Measurements from ENCODE around the gene STPG2. TPM values are rescaled to one million over a fixed set of nuclear protein-coding genes. Genes with fewer than 3 reads are reported as not detected.

Gene STPG2
- total RNA-seq, 3 donors from 2014 or later = 0.48 to 3.8 (median 1.6) TPM

DNA sequence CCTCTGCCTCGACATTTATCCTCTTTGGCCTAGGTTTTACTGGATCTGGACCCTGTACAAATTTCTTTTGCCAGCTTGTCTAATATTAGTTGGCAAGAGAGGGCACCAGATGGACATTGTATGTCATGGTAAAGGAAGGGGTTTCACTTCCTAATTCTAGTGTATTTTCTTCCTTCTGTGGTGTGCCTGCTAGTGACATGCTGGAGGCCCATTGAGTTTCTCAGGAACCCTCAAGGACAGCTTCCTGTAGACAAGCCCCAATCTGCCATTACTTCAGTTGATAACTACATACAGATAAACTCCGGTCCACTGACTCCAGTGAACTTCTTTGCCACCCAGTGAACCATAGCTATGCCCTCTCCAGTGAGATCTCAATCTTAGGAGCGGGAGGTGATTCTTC, 116.9 kb downstream of the STPG2 start:
- intact Hi-C loops (cut with DNase I; ENCODE audit: low total_unique reads) = no loop called here
- no peak overlapping the region for H3K27ac ChIP-seq
- no peaks in the 10 kb centered on the region for H3K4me1 ChIP-seq
- peaks cover 3 to 16% of the 10 kb centered on the region in 2 donors for H3K9me3 ChIP-seq
- DNase-seq (ENCODE audit: low spot score in 2 of 2) = no peak
- TF ChIP-seq CTCF (IDR thresholded peaks at IDR 0.05) = no peak
- TF ChIP-seq POLR2A (IDR thresholded peaks at IDR 0.05) = no peak
- no peak for TF ChIP-seq POLR2AphosphoS5 (IDR thresholded peaks at IDR 0.05)
- H3K27me3 ChIP-seq = no peaks in the 10 kb centered on the region
- no peaks in the 10 kb centered on the region for H3K36me3 ChIP-seq
- no peak overlapping the region for H3K4me3 ChIP-seq

DNA sequence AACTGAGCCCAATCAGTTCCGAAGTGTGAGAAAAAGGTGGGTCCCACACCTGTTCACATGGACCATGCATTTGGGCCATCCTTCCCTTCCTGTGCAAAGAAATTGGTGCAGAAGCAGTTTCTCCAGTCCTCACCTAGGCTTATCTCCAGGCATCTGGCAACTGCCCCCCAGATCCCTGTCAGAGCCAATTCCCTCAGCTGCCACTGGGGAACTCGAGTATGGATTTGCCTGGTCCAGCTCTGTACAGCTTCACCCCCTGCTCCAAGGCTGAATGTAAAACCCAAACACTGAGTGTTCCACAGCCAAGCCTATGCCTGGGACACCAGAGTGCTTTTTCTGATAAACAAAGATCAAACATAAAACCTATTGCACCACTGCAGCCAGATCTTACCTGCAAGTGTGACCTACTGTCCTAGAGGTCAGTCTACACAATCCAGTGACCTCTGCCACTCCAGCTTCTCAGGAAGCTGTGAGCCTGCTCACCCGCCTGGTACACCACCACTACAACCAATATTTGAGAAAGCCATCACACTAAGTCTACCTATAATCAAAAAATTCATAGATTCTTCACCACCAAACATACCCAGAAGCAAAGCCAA, 136.4 kb downstream of the STPG2 start:
- Histone ChIP-seq H3K9me3 (peaks cover 0 to 28% of the 10 kb centered on the region in 2 donors), H3K36me3 (no peaks in the 10 kb centered on the region), H3K27me3 (no peaks in the 10 kb centered on the region), H3K4me3 (no peak overlapping the region), H3K4me1 (no peaks in the 10 kb centered on the region), H3K27ac (no peak overlapping the region)
- TF ChIP-seq POLR2A (IDR thresholded peaks at IDR 0.05) = no peak
- TF ChIP-seq CTCF (IDR thresholded peaks at IDR 0.05) = no peak
- no peak for TF ChIP-seq POLR2AphosphoS5 (IDR thresholded peaks at IDR 0.05)
- intact Hi-C loops (cut with DNase I; ENCODE audit: low total_unique reads) = no loop called here
- no peak for DNase-seq (ENCODE audit: low spot score in 2 of 2)

DNA sequence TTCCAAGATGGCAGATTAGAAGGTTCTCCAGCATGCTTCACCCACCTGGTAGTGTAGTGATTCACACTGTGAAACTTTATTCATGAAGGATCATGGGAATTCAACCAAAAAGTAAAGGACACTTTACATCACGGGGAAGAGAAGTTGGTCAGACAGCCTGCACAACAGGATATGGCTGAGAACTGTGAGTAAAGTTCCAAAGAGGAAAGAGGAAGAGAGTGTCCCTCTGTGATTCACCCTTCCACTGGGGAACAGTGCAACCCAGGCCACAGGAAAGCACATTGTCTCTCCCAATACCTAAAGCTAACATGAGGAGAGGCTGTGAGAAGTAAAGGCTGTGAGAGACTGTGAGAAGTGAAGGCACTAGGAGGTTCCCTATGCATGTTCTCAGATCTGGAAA, 137.2 kb downstream of the STPG2 start:
- Histone ChIP-seq H3K36me3 (no peaks in the 10 kb centered on the region), H3K4me3 (no peak overlapping the region), H3K27me3 (no peaks in the 10 kb centered on the region), H3K4me1 (no peaks in the 10 kb centered on the region), H3K27ac (no peak overlapping the region), H3K9me3 (peaks cover 0 to 23% of the 10 kb centered on the region in 2 donors)
- intact Hi-C loops (cut with DNase I; ENCODE audit: low total_unique reads) = no loop called here
- no peak for TF ChIP-seq POLR2A (IDR thresholded peaks at IDR 0.05)
- TF ChIP-seq CTCF (IDR thresholded peaks at IDR 0.05) = no peak
- no peak for TF ChIP-seq POLR2AphosphoS5 (IDR thresholded peaks at IDR 0.05)
- no peak for DNase-seq (ENCODE audit: low spot score in 2 of 2)

DNA sequence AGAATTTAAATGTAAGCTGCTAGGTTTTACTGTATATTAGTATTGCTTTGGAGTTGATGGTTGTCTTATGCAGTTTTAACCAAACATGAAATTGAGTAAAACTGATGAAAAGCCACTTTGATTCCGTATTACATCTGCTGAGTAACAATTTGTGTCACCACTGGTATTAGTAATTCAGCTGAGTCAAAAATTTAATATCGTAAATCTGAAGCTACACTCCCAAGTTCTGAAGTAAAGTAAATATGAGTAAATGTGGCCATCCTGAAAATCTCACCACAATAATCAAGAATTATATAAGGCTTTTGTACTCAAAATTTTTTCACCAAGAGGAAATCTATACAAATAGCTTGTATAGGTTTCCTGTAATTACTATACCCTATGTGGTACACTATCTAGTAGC, 142.3 kb downstream of the STPG2 start:
- intact Hi-C loops (cut with DNase I; ENCODE audit: low total_unique reads) = no loop called here
- Histone ChIP-seq H3K27ac (no peak overlapping the region), H3K27me3 (no peaks in the 10 kb centered on the region), H3K4me3 (no peak overlapping the region), H3K36me3 (no peaks in the 10 kb centered on the region), H3K4me1 (no peaks in the 10 kb centered on the region), H3K9me3 (peaks cover 0 to 3% of the 10 kb centered on the region in 2 donors)
- no peak for DNase-seq (ENCODE audit: low spot score in 2 of 2)
- no peak for TF ChIP-seq CTCF (IDR thresholded peaks at IDR 0.05)
- TF ChIP-seq POLR2A (IDR thresholded peaks at IDR 0.05) = no peak
- TF ChIP-seq POLR2AphosphoS5 (IDR thresholded peaks at IDR 0.05) = no peak

- intact Hi-C loops (cut with DNase I; ENCODE audit: low total_unique reads) = no loop called here
- Histone ChIP-seq H3K4me3 (no peak overlapping the region), H3K27ac (no peak overlapping the region), H3K9me3 (peaks cover 5 to 6% of the 10 kb centered on the region in 2 donors), H3K27me3 (no peaks in the 10 kb centered on the region), H3K36me3 (no peaks in the 10 kb centered on the region), H3K4me1 (no peaks in the 10 kb centered on the region)
- DNase-seq (ENCODE audit: low spot score in 2 of 2) = no peak
- TF ChIP-seq POLR2A (IDR thresholded peaks at IDR 0.05) = no peak
- no peak for TF ChIP-seq CTCF (IDR thresholded peaks at IDR 0.05)
- no peak for TF ChIP-seq POLR2AphosphoS5 (IDR thresholded peaks at IDR 0.05)
These were observed 145.1 kb downstream of the STPG2 start for GRCh38 chr4:97998203-97998602.
